ENCODE measurements around the gene SGTA.

DNA sequence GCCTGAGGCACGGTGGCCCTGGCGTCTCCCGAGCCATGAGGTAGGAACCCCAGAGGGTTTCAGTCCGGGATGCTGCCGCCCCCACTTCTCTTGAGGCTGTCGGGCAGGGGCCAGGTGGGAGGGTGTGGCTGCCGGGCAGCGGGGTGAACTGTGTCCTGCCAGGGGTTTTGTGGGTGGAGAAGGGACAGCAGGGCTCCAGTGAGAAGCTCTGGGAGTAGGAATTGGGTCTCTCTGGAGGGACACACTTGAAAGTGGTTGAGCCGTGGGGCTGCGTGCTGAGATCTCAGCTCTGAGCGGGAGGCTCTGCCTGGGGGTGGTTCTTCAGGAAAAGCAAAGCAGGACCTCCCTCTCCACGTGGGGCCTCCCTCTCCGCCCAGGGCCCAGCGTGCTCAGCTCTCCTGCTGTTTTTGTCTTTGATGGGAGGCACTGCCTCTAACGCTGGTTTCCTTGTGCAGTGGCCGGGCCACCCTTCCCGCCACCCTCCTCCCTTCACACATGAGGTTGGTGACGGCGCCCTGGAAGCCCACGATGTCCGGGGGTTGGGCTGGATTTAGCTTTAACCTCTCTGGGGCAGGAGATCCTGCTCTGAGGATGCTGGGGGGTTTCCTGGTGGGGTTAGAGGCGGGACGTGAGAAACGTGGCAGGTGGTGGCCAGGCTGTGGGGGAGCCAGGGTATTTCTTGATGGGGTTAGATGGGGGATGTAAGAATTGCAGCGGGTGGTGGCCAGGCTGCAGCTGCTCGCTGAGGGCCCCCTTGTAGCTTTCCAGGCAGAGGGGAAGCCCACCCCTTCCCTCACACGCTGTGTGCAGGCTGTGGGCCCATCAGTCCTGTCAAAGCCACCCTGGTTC lies 21.3 kb upstream of the SGTA start:
- TF ChIP-seq POLR2A (IDR thresholded peaks at IDR 0.05; ENCODE audit: borderline replicate concordance, extremely low read depth, insufficient read depth, insufficient read length) (no peak), ZBTB33 (IDR thresholded peaks at IDR 0.05; ENCODE audit: extremely low read depth, insufficient replicate concordance, low read length) (no peak), SIN3A (IDR thresholded peaks at IDR 0.05; ENCODE audit: low read depth) (no peak), ZNF274 (IDR thresholded peaks at IDR 0.05; ENCODE audit: low read depth, low read length) (no peak)
- TF ChIP-seq, protein P1, sequence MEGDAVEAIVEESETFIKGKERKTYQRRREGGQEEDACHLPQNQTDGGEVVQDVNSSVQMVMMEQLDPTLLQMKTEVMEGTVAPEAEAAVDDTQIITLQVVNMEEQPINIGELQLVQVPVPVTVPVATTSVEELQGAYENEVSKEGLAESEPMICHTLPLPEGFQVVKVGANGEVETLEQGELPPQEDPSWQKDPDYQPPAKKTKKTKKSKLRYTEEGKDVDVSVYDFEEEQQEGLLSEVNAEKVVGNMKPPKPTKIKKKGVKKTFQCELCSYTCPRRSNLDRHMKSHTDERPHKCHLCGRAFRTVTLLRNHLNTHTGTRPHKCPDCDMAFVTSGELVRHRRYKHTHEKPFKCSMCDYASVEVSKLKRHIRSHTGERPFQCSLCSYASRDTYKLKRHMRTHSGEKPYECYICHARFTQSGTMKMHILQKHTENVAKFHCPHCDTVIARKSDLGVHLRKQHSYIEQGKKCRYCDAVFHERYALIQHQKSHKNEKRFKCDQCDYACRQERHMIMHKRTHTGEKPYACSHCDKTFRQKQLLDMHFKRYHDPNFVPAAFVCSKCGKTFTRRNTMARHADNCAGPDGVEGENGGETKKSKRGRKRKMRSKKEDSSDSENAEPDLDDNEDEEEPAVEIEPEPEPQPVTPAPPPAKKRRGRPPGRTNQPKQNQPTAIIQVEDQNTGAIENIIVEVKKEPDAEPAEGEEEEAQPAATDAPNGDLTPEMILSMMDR (IDR thresholded peaks at IDR 0.05 in 2 of 3, conservative IDR thresholded peaks at IDR 0.05 in 1 of 3; ENCODE audit: borderline replicate concordance in 1 of 3, insufficient read depth in 1 of 3, low read depth in 2 of 3, low read length in 2 of 3): no peak

All from HCT116 (cell line).